DND-41 (cell line): ENCODE results near the gene FLG2.

Experiments used
- ATAC-seq: fragments of 200-7000 bp; cut with Tn5 transposase; 3 replicates; pipeline ENCODE4 v1.9.1; 2021; ENCODE audit warnings: low read depth; ENCODE audit not compliant: insufficient read depth
- DNase-seq: peaks from one replicate; pipeline ENCODE4 v3.0.0-alpha.2; 2020
- H2AFZ ChIP-seq: 2 replicates; pipeline ENCODE4 v1.6.0; 2012; ENCODE audit warnings: low read depth, low read length
- H3K27ac ChIP-seq: 2 replicates; pipeline ENCODE4 v1.5.1; 2012; ENCODE audit warnings: low read length, inconsistent platforms
- H3K27me3 ChIP-seq: fragments of 200-600 bp; sonication (generic); 2 replicates; pipeline ENCODE4 v1.6.0; 2012; ENCODE audit warnings: low read length, mild to moderate bottlenecking, inconsistent platforms; ENCODE audit not compliant: insufficient read depth, poor library complexity
- H3K36me3 ChIP-seq: 2 replicates; pipeline ENCODE4 v1.5.1; 2012; ENCODE audit warnings: low read length, inconsistent platforms; ENCODE audit not compliant: insufficient read depth
- H3K4me1 ChIP-seq: 2 replicates; pipeline ENCODE4 v1.5.1; 2012; ENCODE audit warnings: mild to moderate bottlenecking, low read length; ENCODE audit not compliant: insufficient read depth
- H3K4me2 ChIP-seq: 2 replicates; pipeline ENCODE4 v1.6.0; 2012; ENCODE audit warnings: mild to moderate bottlenecking, moderate library complexity, low read length, inconsistent platforms; ENCODE audit not compliant: insufficient read depth
- H3K4me3 ChIP-seq, 2 experiments: fragments of 200-600 bp in 1 of 2; shearing (Covaris generic) in 1 of 2; 2 replicates each; pipeline ENCODE4 v1.5.1; 2012 to 2016; ENCODE audit warnings: inconsistent platforms in 2 of 2, low read length in 2 of 2, mild to moderate bottlenecking in 2 of 2, low read depth in 1 of 2, moderate library complexity in 1 of 2
- H3K79me2 ChIP-seq: 2 replicates; pipeline ENCODE4 v1.6.0; 2012; ENCODE audit warnings: low read length, inconsistent platforms; ENCODE audit not compliant: insufficient read depth
- H3K9ac ChIP-seq: 2 replicates; pipeline ENCODE4 v1.6.0; 2012; ENCODE audit warnings: low read depth, mild to moderate bottlenecking, inconsistent platforms, low read length, moderate library complexity
- H3K9me3 ChIP-seq: 2 replicates; pipeline ENCODE4 v1.5.1; 2012; ENCODE audit warnings: low read length, moderate library complexity, mild to moderate bottlenecking, inconsistent platforms; ENCODE audit not compliant: insufficient read depth, severe bottlenecking
- H4K20me1 ChIP-seq: 2 replicates; pipeline ENCODE4 v1.6.0; 2012; ENCODE audit warnings: low read length; ENCODE audit not compliant: insufficient read depth
- EZH2 ChIP-seq: IDR thresholded peaks from 3 replicates; pipeline ENCODE4 v1.6.1; 2012; ENCODE audit warnings: borderline replicate concordance, low read depth, mild to moderate bottlenecking, moderate library complexity, low read length, inconsistent platforms; ENCODE audit not compliant: severe bottlenecking
- TF ChIP-seq, protein P1 (sequence below): IDR thresholded peaks from 2 replicates; pipeline ENCODE4 v1.5.1; 2012; ENCODE audit warnings: borderline replicate concordance, low read length, moderate library complexity, mild to moderate bottlenecking; ENCODE audit not compliant: poor library complexity, severe bottlenecking; ENCODE audit errors: extremely low read depth

The FLG2 gene

GRCh38 chr1:152347116-152347728 lies 12.6 kb downstream of the FLG2 start:
- Histone ChIP-seq H3K9me3 (no peaks in the 10 kb centered on the region), H3K27ac (no peak overlapping the region), H2AFZ (no peak overlapping the region), H4K20me1 (no peaks in the 10 kb centered on the region), H3K36me3 (no peaks in the 10 kb centered on the region), H3K4me2 (no peak overlapping the region), H3K4me1 (no peaks in the 10 kb centered on the region), H3K4me3 (no peak overlapping the region), H3K79me2 (no peaks in the 10 kb centered on the region), H3K27me3 (peaks cover 15% of the 10 kb centered on the region), H3K9ac (no peak overlapping the region)
- ATAC-seq (peak; percentile 71), DNase-seq (peak; percentile 56)
- TF ChIP-seq EZH2: no peak
- TF ChIP-seq, protein P1, sequence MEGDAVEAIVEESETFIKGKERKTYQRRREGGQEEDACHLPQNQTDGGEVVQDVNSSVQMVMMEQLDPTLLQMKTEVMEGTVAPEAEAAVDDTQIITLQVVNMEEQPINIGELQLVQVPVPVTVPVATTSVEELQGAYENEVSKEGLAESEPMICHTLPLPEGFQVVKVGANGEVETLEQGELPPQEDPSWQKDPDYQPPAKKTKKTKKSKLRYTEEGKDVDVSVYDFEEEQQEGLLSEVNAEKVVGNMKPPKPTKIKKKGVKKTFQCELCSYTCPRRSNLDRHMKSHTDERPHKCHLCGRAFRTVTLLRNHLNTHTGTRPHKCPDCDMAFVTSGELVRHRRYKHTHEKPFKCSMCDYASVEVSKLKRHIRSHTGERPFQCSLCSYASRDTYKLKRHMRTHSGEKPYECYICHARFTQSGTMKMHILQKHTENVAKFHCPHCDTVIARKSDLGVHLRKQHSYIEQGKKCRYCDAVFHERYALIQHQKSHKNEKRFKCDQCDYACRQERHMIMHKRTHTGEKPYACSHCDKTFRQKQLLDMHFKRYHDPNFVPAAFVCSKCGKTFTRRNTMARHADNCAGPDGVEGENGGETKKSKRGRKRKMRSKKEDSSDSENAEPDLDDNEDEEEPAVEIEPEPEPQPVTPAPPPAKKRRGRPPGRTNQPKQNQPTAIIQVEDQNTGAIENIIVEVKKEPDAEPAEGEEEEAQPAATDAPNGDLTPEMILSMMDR: peak; percentile 94

DNA sequence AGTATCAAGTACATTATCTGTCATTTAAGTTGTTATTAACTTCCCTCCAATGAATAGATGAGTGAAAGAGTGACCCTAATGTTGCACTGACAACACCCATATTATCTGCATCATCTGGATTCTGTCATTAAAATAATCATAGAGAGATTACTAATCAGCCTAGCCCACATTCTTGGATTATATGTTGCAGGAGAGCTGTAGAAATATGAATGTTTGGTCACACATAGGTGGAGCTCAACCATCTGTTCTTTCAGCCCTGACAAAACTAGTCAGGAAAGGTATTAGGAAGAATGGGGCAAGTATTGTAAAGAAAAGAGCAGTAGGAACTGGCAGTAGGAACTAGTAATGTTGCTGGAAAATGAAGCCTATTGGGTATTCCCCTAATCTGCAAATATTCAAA lies 15.4 kb downstream of the FLG2 start:
- H2AFZ ChIP-seq: no peak overlapping the region

GRCh38 chr1:152343006-152343405 lies 16.8 kb downstream of the FLG2 start:
- H2AFZ ChIP-seq: no peak overlapping the region
- DNase-seq (no peak), ATAC-seq (no peak)
- H3K79me2 ChIP-seq: no peaks in the 10 kb centered on the region
- H3K9me3 ChIP-seq: no peaks in the 10 kb centered on the region
- no peak for TF ChIP-seq EZH2
- TF ChIP-seq, protein P1: no peak
- H3K27ac ChIP-seq: no peak overlapping the region
- H3K4me1 ChIP-seq: no peaks in the 10 kb centered on the region
- H3K36me3 ChIP-seq: no peaks in the 10 kb centered on the region
- H4K20me1 ChIP-seq: no peaks in the 10 kb centered on the region
- H3K27me3 ChIP-seq: peaks cover 25% of the 10 kb centered on the region
- no peak overlapping the region for H3K4me3 ChIP-seq
- H3K9ac ChIP-seq: no peak overlapping the region
- no peak overlapping the region for H3K4me2 ChIP-seq

More for the DNA sequence above, 15.4 kb downstream of the FLG2 start:
- Histone ChIP-seq H3K4me3 (no peak overlapping the region), H3K9ac (no peak overlapping the region), H3K79me2 (no peaks in the 10 kb centered on the region), H3K9me3 (no peaks in the 10 kb centered on the region), H4K20me1 (no peaks in the 10 kb centered on the region), H3K27me3 (peaks cover 23% of the 10 kb centered on the region), H3K27ac (no peak overlapping the region), H3K4me1 (no peaks in the 10 kb centered on the region), H3K4me2 (no peak overlapping the region), H3K36me3 (no peaks in the 10 kb centered on the region)
- no peak for TF ChIP-seq EZH2
- TF ChIP-seq, protein P1: no peak
- DNase-seq: no peak
- ATAC-seq: no peak

DNA sequence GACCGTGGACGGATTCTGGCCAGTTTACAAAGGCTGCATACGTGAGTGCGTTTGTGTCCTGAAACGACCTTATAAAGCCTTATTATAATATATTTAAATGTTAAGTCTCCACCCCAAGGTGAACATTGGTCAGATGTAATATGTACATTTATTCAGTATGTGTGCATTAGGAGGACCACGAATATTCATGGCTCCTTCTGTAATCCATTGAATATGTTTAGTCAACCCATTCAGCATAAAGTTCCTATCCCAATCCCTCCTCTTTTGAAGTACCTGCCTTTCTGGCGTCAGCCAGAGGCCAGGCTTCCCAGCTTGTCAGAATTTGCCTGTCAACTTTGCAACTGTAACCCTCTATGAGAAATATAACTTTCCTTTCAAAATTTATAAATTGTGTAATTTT lies 24.4 kb downstream of the FLG2 start:
- H3K9me3 ChIP-seq: no peaks in the 10 kb centered on the region
- ATAC-seq: no peak
- no peaks in the 10 kb centered on the region for H3K79me2 ChIP-seq
- no peaks in the 10 kb centered on the region for H4K20me1 ChIP-seq
- no peaks in the 10 kb centered on the region for H3K4me1 ChIP-seq
- TF ChIP-seq, protein P1: no peak
- TF ChIP-seq EZH2: no peak
- no peak overlapping the region for H3K27ac ChIP-seq
- H3K4me3 ChIP-seq: no peak overlapping the region
- H3K36me3 ChIP-seq: no peaks in the 10 kb centered on the region
- peaks cover 19% of the 10 kb centered on the region for H3K27me3 ChIP-seq
- no peak overlapping the region for H3K4me2 ChIP-seq
- H3K9ac ChIP-seq: no peak overlapping the region
- H2AFZ ChIP-seq: no peak overlapping the region
- DNase-seq: no peak
